Panc1 (cell line): ENCODE data around the gene HM13. TPM values are rescaled to one million over a fixed set of nuclear protein-coding genes. Genes with fewer than 3 reads are reported as not detected.
A peak's percentile ranks its signal among the peaks of the same experiment; 100 is the strongest.

Experiments
- ATAC-seq: fragments of 200-7000 bp; cut with Tn5 transposase; 2 replicates; pipeline ENCODE4 v1.9.1; 2020; ENCODE audit warnings: mild to moderate bottlenecking, moderate library complexity
- BruUV-seq: library from RNA; stranded (reverse); fragments of 400-500 nt; replicated peaks from 2 replicates; lab custom pipeline; 2021; lab: Mats Ljungman, UMichigan
- CTCF ChIA-PET: fragments of 300-600 bp; sonication (Branson Sonifier 250); formaldehyde crosslinking; loops from one replicate; lab custom pipeline; 2022; ENCODE audit warnings: antibody characterized with exemption; lab: Charles Lee
- POLR2A ChIA-PET: fragments of 300-600 bp; sonication (Branson Sonifier 250); formaldehyde crosslinking; loops from one replicate; lab custom pipeline; 2022; ENCODE audit warnings: antibody characterized with exemption; lab: Charles Lee
- DNase-seq: peaks from one replicate; pipeline ENCODE4 v3.0.0-alpha.2; 2010; ENCODE audit warnings: low read depth, low spot score
- H3K27ac ChIP-seq: 2 replicates; pipeline ENCODE4 v1.5.1; 2011; ENCODE audit warnings: mild to moderate bottlenecking, low read length, inconsistent platforms
- H3K27me3 ChIP-seq: fragments of 200-500 bp; sonication (Bioruptor generic); 2 replicates; pipeline ENCODE4 v1.6.0; 2014; ENCODE audit warnings: low read length, inconsistent platforms; ENCODE audit not compliant: control insufficient read depth, insufficient read depth
- H3K36me3 ChIP-seq: fragments of 200-500 bp; sonication (Bioruptor generic); 2 replicates; pipeline ENCODE4 v1.5.1; 2014; ENCODE audit warnings: inconsistent platforms, mild to moderate bottlenecking, low read length, moderate library complexity; ENCODE audit not compliant: control insufficient read depth, insufficient read depth
- H3K4me1 ChIP-seq: 2 replicates; pipeline ENCODE4 v1.5.1; 2011; ENCODE audit warnings: inconsistent platforms, mild to moderate bottlenecking, low read length, moderate library complexity; ENCODE audit not compliant: control insufficient read depth, insufficient read depth
- H3K4me3 ChIP-seq, 2 experiments: 2 replicates each; pipeline ENCODE4 v1.5.1; 2011 to 2012; ENCODE audit warnings: low read depth in 2 of 2, low read length in 2 of 2, mild to moderate bottlenecking in 2 of 2, inconsistent platforms in 1 of 2, moderate library complexity in 1 of 2
- H3K9me3 ChIP-seq: fragments of 200-500 bp; sonication (Bioruptor generic); 2 replicates; pipeline ENCODE4 v1.5.1; 2014; ENCODE audit warnings: low read depth, mild to moderate bottlenecking, inconsistent platforms, low read length, moderate library complexity; ENCODE audit not compliant: control insufficient read depth, insufficient read depth
- POLR2AphosphoS5 ChIP-seq: IDR thresholded peaks from 2 replicates; pipeline ENCODE4 v1.6.1; 2012; ENCODE audit warnings: mild to moderate bottlenecking, low read depth, low read length, moderate library complexity
- SIN3A ChIP-seq: IDR thresholded peaks from 2 replicates; pipeline ENCODE4 v1.6.1; 2012; ENCODE audit warnings: low read depth, mild to moderate bottlenecking, low read length, moderate library complexity, borderline replicate concordance; ENCODE audit not compliant: insufficient read depth
- TCF7L2 ChIP-seq: IDR thresholded peaks from 2 replicates; pipeline ENCODE4 v1.6.1; 2011; ENCODE audit warnings: mild to moderate bottlenecking, low read depth, low read length, inconsistent platforms
- in situ Hi-C: cut with HindIII; loops from 2 replicates; pipeline ENCODE4 v1.10.0; 2016; ENCODE audit warnings: low sequenced_read_pairs, low pct_unique_long_range_greater_than_20kb
- intact Hi-C: fragments of 100-400 bp; cut with micrococcal nuclease; formaldehyde crosslinking; loops from one replicate; pipeline ENCODE4 v1.10.0; 2022; ENCODE audit not compliant: unreplicated experiment
- total RNA-seq: library from RNA; stranded (reverse); gene quantifications from one replicate; pipeline ENCODE4 v1.2.1, GENCODE V29; 2021; ENCODE audit not compliant: unreplicated experiment
- TF ChIP-seq, protein P1 (sequence below), 2 experiments: IDR thresholded peaks; 2 replicates each; pipeline ENCODE4 v1.6.1; 2011 to 2012; ENCODE audit warnings: low read depth in 2 of 2, control low read depth in 1 of 2, low read length in 1 of 2, mild to moderate bottlenecking in 1 of 2, moderate library complexity in 1 of 2; ENCODE audit not compliant: insufficient read depth in 1 of 2
- TF ChIP-seq, protein P2 (sequence below): fragments of 450-650 bp; IDR thresholded peaks from 2 replicates; pipeline ENCODE4 v1.5.1; 2017; ENCODE audit warnings: mild to moderate bottlenecking

HM13 gene
- total RNA-seq, 1 experiment from 2014 or later, result 337 TPM

DNA sequence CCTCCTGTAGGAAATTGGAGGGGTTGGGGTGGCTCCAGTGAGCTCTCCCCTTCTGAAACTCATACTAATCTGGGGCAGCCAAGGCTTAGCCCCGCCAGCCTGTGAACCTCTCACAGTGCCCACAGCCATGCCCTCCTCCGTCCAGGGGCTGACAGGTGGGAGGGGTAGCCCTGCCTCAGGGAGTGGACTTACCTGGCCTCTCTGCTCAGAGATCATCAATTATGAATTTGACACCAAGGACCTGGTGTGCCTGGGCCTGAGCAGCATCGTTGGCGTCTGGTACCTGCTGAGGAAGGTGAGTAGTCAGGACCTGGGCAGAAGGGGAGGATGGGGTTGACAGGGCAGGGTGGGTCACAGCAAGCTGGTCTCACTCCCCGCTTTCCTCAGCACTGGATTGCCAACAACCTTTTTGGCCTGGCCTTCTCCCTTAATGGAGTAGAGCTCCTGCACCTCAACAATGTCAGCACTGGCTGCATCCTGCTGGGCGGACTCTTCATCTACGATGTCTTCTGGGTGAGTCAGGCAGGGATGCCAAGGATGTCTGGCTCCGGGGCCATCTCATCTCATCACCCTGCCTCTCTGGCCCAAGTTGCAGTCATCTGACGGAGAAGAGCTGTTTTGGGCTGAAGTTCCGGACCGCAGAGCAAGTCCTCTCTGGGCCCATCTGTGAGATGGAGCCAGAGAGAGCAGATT lies 34.7 kb downstream of the HM13 start:
- intact Hi-C loops (no loop called here), in situ Hi-C loops (no loop called here)
- peaks cover 30% of the 10 kb centered on the region for H3K36me3 ChIP-seq
- no peak overlapping the region for H3K4me3 ChIP-seq
- no peaks in the 10 kb centered on the region for H3K27me3 ChIP-seq
- ATAC-seq, result no peak
- no peaks in the 10 kb centered on the region for H3K9me3 ChIP-seq
- ChIA-PET POLR2A (no interaction called here), CTCF (interaction anchor here (0.6 to 1.6 kb wide), 2 partner anchors 8 to 20 kb away, joined by 3 to 6 read pairs; no protein-coding TSS in a partner anchor)
- peak overlapping the region; percentile 94; the same call in 1 of the 2 replicates for H3K27ac ChIP-seq
- TF ChIP-seq, protein P1, sequence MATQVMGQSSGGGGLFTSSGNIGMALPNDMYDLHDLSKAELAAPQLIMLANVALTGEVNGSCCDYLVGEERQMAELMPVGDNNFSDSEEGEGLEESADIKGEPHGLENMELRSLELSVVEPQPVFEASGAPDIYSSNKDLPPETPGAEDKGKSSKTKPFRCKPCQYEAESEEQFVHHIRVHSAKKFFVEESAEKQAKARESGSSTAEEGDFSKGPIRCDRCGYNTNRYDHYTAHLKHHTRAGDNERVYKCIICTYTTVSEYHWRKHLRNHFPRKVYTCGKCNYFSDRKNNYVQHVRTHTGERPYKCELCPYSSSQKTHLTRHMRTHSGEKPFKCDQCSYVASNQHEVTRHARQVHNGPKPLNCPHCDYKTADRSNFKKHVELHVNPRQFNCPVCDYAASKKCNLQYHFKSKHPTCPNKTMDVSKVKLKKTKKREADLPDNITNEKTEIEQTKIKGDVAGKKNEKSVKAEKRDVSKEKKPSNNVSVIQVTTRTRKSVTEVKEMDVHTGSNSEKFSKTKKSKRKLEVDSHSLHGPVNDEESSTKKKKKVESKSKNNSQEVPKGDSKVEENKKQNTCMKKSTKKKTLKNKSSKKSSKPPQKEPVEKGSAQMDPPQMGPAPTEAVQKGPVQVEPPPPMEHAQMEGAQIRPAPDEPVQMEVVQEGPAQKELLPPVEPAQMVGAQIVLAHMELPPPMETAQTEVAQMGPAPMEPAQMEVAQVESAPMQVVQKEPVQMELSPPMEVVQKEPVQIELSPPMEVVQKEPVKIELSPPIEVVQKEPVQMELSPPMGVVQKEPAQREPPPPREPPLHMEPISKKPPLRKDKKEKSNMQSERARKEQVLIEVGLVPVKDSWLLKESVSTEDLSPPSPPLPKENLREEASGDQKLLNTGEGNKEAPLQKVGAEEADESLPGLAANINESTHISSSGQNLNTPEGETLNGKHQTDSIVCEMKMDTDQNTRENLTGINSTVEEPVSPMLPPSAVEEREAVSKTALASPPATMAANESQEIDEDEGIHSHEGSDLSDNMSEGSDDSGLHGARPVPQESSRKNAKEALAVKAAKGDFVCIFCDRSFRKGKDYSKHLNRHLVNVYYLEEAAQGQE (IDR thresholded peaks at IDR 0.05; ENCODE audit: insufficient read depth in 1 of 2, low read depth in 2 of 2, low read length in 1 of 2), result no peak
- TF ChIP-seq, protein P2, sequence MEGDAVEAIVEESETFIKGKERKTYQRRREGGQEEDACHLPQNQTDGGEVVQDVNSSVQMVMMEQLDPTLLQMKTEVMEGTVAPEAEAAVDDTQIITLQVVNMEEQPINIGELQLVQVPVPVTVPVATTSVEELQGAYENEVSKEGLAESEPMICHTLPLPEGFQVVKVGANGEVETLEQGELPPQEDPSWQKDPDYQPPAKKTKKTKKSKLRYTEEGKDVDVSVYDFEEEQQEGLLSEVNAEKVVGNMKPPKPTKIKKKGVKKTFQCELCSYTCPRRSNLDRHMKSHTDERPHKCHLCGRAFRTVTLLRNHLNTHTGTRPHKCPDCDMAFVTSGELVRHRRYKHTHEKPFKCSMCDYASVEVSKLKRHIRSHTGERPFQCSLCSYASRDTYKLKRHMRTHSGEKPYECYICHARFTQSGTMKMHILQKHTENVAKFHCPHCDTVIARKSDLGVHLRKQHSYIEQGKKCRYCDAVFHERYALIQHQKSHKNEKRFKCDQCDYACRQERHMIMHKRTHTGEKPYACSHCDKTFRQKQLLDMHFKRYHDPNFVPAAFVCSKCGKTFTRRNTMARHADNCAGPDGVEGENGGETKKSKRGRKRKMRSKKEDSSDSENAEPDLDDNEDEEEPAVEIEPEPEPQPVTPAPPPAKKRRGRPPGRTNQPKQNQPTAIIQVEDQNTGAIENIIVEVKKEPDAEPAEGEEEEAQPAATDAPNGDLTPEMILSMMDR, result no peak
- TF ChIP-seq TCF7L2, result no peak
- no peak for TF ChIP-seq SIN3A
- TF ChIP-seq POLR2AphosphoS5, result no peak
- BruUV-seq, result no TSS peak
- DNase-seq, result no peak
- H3K4me1 ChIP-seq, result peaks cover 3% of the 10 kb centered on the region; the same call in 1 of the 2 replicates

DNA sequence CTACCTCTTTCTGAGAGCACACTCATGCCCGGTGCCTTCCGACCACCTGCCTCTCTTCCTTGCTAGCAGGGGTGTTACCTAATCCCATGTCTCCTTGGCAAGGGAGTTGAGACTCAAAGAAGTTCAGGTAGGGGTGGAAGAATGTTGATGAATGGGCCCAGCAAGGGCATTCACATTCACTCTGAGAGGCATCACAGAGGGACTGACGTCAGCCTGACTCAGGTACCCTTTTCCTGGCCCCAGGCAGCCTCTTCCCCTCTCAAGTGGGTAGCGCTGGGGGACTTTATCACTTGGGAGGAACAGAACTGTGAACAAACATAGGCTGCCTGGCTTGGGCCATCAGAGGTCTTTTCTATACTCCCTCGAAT lies 35.3 kb downstream of the HM13 start:
- intact Hi-C loops, result no loop called here
- Histone ChIP-seq H3K9me3 (no peaks in the 10 kb centered on the region), H3K4me1 (peaks cover 3% of the 10 kb centered on the region; the same call in 1 of the 2 replicates), H3K4me3 (no peak overlapping the region), H3K27me3 (no peaks in the 10 kb centered on the region), H3K27ac (no peak overlapping the region), H3K36me3 (peaks cover 30% of the 10 kb centered on the region)
- in situ Hi-C loops, result no loop called here
- DNase-seq, result no peak
- TF ChIP-seq, protein P1 (IDR thresholded peaks at IDR 0.05; ENCODE audit: insufficient read depth in 1 of 2, low read depth in 2 of 2, low read length in 1 of 2), result no peak
- TF ChIP-seq SIN3A (no peak), TCF7L2 (no peak), POLR2AphosphoS5 (no peak)
- TF ChIP-seq, protein P2, result no peak
- BruUV-seq, result no TSS peak
- ATAC-seq, result no peak
- ChIA-PET POLR2A (no interaction called here), CTCF (no interaction called here)
